HUES48 (cell line): ENCODE measurements around the gene STARD6.
"Not testable (repeated sequence)": the region's sequence is repeated elsewhere in the genome, so short reads cannot be mapped to it uniquely, and the experiment has no call there.

Experiments used
- H3K27ac ChIP-seq: one replicate; pipeline ENCODE4 v1.7.0; 2013; ENCODE audit warnings: low read depth, low read length, inconsistent platforms
- H3K27me3 ChIP-seq: 2 replicates; pipeline ENCODE4 v1.6.1; 2013; ENCODE audit warnings: mild to moderate bottlenecking, low read length; ENCODE audit not compliant: control insufficient read depth, insufficient read depth
- H3K36me3 ChIP-seq: 2 replicates; pipeline ENCODE4 v1.6.1; 2013; ENCODE audit warnings: low read length; ENCODE audit not compliant: control insufficient read depth, insufficient read depth
- H3K4me1 ChIP-seq: 2 replicates; pipeline ENCODE4 v1.6.1; 2013; ENCODE audit warnings: mild to moderate bottlenecking, low read length; ENCODE audit not compliant: control insufficient read depth, insufficient read depth
- H3K4me3 ChIP-seq: 2 replicates; pipeline ENCODE4 v1.5.1; 2013; ENCODE audit warnings: mild to moderate bottlenecking, low read depth, low read length
- H3K9ac ChIP-seq: 2 replicates; pipeline ENCODE4 v1.6.1; 2013; ENCODE audit warnings: mild to moderate bottlenecking, low read depth, low read length, moderate library complexity
- H3K9me3 ChIP-seq: 2 replicates; pipeline ENCODE4 v1.6.1; 2013; ENCODE audit warnings: low read length; ENCODE audit not compliant: control insufficient read depth, insufficient read depth

STARD6 gene

GRCh38 chr18:54335638-54336173 lies 22.0 kb downstream of the STARD6 start:
- H3K27me3 ChIP-seq, result no peaks in the 10 kb centered on the region
- no peak overlapping the region for H3K4me3 ChIP-seq
- no peaks in the 10 kb centered on the region for H3K4me1 ChIP-seq
- H3K9me3 ChIP-seq, result no peaks in the 10 kb centered on the region
- H3K36me3 ChIP-seq, result no peaks in the 10 kb centered on the region
- H3K9ac ChIP-seq, result no peak overlapping the region
- H3K27ac ChIP-seq, result no peak overlapping the region

DNA sequence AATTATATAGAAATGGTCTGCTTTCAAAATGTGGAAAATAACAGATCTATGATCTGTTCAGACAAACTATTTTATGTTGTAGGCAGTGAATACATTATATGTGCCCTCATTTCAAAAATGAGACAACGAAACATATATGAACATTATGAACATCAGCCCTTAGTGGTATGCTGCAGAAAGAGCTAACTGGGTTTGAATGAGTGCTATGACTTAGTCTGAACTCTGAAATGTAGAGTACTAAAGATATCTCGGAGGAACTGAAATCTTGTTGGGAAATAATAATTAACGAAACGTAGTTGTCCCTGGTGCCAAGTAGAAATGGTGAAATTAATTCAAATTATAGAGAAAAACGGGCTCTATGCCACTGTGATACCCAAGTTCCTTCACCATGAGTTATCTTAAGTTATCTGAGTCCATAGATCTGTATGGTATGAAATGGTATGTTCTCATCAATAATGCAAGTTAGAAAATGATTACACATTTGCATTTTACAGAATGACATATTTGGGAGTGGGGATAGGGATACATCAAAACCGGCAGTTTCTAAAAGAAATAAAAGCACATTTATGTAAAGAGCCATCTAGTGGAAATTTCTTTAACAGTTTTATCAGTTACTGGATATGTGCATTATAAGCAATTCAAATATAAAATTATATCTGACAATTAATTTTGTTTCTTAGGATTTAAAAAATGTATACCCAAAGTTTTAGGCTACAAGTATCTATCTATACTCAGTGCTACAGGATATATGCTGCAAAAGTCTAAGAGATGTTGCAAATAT lies 26.7 kb downstream of the STARD6 start:
- Histone ChIP-seq H3K27me3 (no peaks in the 10 kb centered on the region), H3K27ac (no peak overlapping the region), H3K9ac (no peak overlapping the region), H3K4me3 (no peak overlapping the region), H3K4me1 (no peaks in the 10 kb centered on the region), H3K36me3 (no peaks in the 10 kb centered on the region), H3K9me3 (no peaks in the 10 kb centered on the region)

DNA sequence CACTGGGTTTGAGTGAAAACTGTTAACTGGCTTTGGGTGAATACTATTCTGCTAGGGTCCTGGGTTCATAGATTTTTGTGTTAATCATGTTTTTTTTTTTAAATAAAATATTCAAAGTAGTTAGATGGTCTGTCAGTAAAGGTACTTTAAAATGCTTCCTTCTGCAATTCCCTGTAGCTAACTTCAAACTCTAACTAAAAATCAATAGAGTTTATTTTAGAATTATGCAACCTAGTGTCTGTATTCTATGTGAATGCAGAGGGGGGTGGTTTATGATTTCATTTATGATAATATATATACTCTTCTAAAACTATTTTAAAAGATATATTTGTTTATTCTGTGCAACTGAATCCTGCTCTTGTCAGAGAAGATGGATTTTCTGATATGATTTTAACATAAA lies 27.9 kb downstream of the STARD6 start:
- Histone ChIP-seq H3K9ac (no peak overlapping the region), H3K36me3 (no peaks in the 10 kb centered on the region), H3K4me1 (no peaks in the 10 kb centered on the region), H3K27ac (no peak overlapping the region), H3K27me3 (no peaks in the 10 kb centered on the region), H3K4me3 (no peak overlapping the region), H3K9me3 (no peaks in the 10 kb centered on the region)

- H3K4me3 ChIP-seq, result no peak overlapping the region
- H3K9me3 ChIP-seq, result no peaks in the 10 kb centered on the region
- no peak overlapping the region for H3K9ac ChIP-seq
- H3K4me1 ChIP-seq, result no peaks in the 10 kb centered on the region
- no peak overlapping the region for H3K27ac ChIP-seq
- H3K27me3 ChIP-seq, result no peaks in the 10 kb centered on the region
- no peaks in the 10 kb centered on the region for H3K36me3 ChIP-seq
Observed at GRCh38 chr18:54327818-54328217, 29.8 kb downstream of the STARD6 start.

- Histone ChIP-seq H3K36me3 (no peaks in the 10 kb centered on the region), H3K27me3 (no peaks in the 10 kb centered on the region), H3K27ac (no peak overlapping the region), H3K9ac (no peak overlapping the region), H3K4me3 (no peak overlapping the region), H3K9me3 (no peaks in the 10 kb centered on the region), H3K4me1 (peaks cover 11% of the 10 kb centered on the region)
Observed at GRCh38 chr18:54323970-54324369, 33.7 kb downstream of the STARD6 start.

DNA sequence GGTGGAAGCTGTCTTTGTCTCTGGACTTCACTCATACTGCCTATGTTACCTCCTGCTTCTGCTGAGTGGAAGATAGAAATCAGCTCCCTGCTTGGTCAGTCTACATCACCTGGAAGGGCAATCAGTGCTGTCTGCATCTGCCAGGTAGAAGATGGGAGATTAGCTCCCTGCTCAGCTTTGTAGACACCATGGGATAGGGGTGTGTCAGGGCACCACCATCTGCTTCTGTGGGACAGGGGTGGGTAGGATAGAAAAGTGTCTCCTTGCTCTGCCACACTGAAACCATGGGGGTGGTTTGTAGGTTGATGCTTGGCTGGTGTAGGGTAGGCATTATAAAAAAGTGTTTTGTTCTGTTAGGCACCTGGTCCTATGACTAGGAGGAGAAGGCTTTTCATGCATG lies 34.1 kb downstream of the STARD6 start:
- no peaks in the 10 kb centered on the region for H3K9me3 ChIP-seq
- peaks cover 11% of the 10 kb centered on the region for H3K4me1 ChIP-seq
- H3K36me3 ChIP-seq, result no peaks in the 10 kb centered on the region
- no peak overlapping the region for H3K27ac ChIP-seq
- no peaks in the 10 kb centered on the region for H3K27me3 ChIP-seq
- H3K4me3 ChIP-seq, result no peak overlapping the region
- H3K9ac ChIP-seq, result no peak overlapping the region

GRCh38 chr18:54316071-54316820 lies 41.4 kb downstream of the STARD6 start:
- Histone ChIP-seq H3K9me3 (no peaks in the 10 kb centered on the region), H3K27me3 (no peaks in the 10 kb centered on the region), H3K36me3 (no peaks in the 10 kb centered on the region), H3K9ac (no peak overlapping the region), H3K4me3 (no peak overlapping the region), H3K27ac (no peak overlapping the region), H3K4me1 (peaks cover 11% of the 10 kb centered on the region)

DNA sequence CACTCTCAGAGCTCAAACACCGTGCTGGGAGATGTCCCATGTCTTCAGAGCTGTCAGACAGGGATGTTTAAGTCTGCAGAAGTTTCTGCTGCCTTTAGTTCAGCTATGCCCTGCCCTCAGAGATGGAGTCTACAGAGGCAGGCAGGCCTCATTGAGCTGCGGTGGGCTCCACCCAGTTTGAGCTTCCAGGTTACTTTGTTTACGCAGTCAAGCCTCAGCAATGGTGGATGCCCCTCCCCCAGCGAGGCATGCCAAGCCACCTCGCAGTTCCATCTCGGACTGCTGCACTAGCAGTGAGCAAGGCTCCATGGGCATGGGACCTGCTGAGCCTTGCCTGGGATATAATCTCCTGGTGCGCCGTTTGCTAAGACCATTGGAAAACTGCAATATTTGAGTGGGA lies 48.1 kb downstream of the STARD6 start:
- not testable (repeated sequence) for H3K9me3 ChIP-seq, H3K4me3 ChIP-seq, H3K9ac ChIP-seq, H3K36me3 ChIP-seq, H3K27ac ChIP-seq, H3K27me3 ChIP-seq, H3K4me1 ChIP-seq

GRCh38 chr18:54303408-54303807 lies 54.2 kb downstream of the STARD6 start:
- Histone ChIP-seq H3K27ac (no peak overlapping the region), H3K9me3 (no peaks in the 10 kb centered on the region), H3K4me3 (no peak overlapping the region)

GRCh38 chr18:54298991-54299390 lies 58.7 kb downstream of the STARD6 start:
- not testable (repeated sequence) for H3K36me3 ChIP-seq, H3K27ac ChIP-seq, H3K4me3 ChIP-seq, H3K4me1 ChIP-seq, H3K27me3 ChIP-seq, H3K9ac ChIP-seq, H3K9me3 ChIP-seq

More at GRCh38 chr18:54303408-54303807, 54.2 kb downstream of the STARD6 start:
- Histone ChIP-seq H3K27me3 (no peaks in the 10 kb centered on the region), H3K36me3 (no peaks in the 10 kb centered on the region), H3K9ac (no peak overlapping the region), H3K4me1 (no peaks in the 10 kb centered on the region)

GRCh38 chr18:54296062-54296461 lies 61.6 kb downstream of the STARD6 start:
- Histone ChIP-seq H3K27me3 (no peaks in the 10 kb centered on the region), H3K4me3 (no peak overlapping the region), H3K9ac (no peak overlapping the region), H3K4me1 (no peaks in the 10 kb centered on the region), H3K9me3 (no peaks in the 10 kb centered on the region), H3K36me3 (peaks cover 31% of the 10 kb centered on the region), H3K27ac (no peak overlapping the region)
